DOHH2 (cell line): Measurements from ENCODE around the gene YWHAE.
"Not testable (repeated sequence)": the region's sequence is repeated elsewhere in the genome, so short reads cannot be mapped to it uniquely, and the experiment has no call there.

Experiments
- CTCF ChIP-seq: fragments of 200-600 bp; sonication (generic); IDR thresholded peaks from one replicate; pipeline ENCODE4 v1.5.1; 2014; ENCODE audit warnings: antibody characterized with exemption, mild to moderate bottlenecking, low read depth, low read length; ENCODE audit not compliant: poor library complexity, severe bottlenecking
- EZH2phosphoT487 ChIP-seq: fragments of 200-600 bp; sonication (generic); IDR thresholded peaks from 2 replicates; pipeline ENCODE4 v1.6.1; 2017; ENCODE audit warnings: borderline replicate concordance, mild to moderate bottlenecking, antibody characterized with exemption, low read length, moderate library complexity, mixed read lengths

- not testable (repeated sequence) for TF ChIP-seq CTCF, EZH2phosphoT487
Observed at GRCh38 chr17:1395876-1396665, 4.0 kb downstream of the YWHAE start.
